Neuronal stem cell (in vitro differentiated cells): Measurements from ENCODE around the gene MAEL.

Experiments used
- DNase-seq: peaks from one replicate; pipeline ENCODE4 v3.0.0-alpha.2; 2013; ENCODE audit warnings: low spot score
- H2AFZ ChIP-seq: one replicate; pipeline ENCODE4 v1.6.1; 2013; ENCODE audit warnings: mild to moderate bottlenecking, low read length, inconsistent platforms
- H2AK5ac ChIP-seq: 2 replicates; pipeline ENCODE4 v1.6.1; 2013; ENCODE audit warnings: low read depth, mild to moderate bottlenecking, inconsistent platforms, low read length, moderate library complexity, mixed read lengths
- H2BK120ac ChIP-seq: 2 replicates; pipeline ENCODE4 v1.6.1; 2013; ENCODE audit warnings: low read depth, mild to moderate bottlenecking, inconsistent platforms, low read length, moderate library complexity, mixed read lengths
- H2BK12ac ChIP-seq: one replicate; pipeline ENCODE4 v1.6.1; 2013; ENCODE audit warnings: low read length, inconsistent platforms
- H2BK15ac ChIP-seq: 2 replicates; pipeline ENCODE4 v1.6.1; 2013; ENCODE audit warnings: mild to moderate bottlenecking, low read length, inconsistent platforms, mixed read lengths
- H2BK5ac ChIP-seq: one replicate; pipeline ENCODE4 v1.6.1; 2013; ENCODE audit warnings: inconsistent platforms, mild to moderate bottlenecking, low read length, moderate library complexity
- H3K14ac ChIP-seq: one replicate; pipeline ENCODE4 v1.6.1; 2013; ENCODE audit warnings: low read length, inconsistent platforms
- H3K18ac ChIP-seq: 2 replicates; pipeline ENCODE4 v1.6.1; 2013; ENCODE audit warnings: low read length, inconsistent platforms
- H3K23ac ChIP-seq: 2 replicates; pipeline ENCODE4 v1.6.1; 2013; ENCODE audit warnings: low read depth, mild to moderate bottlenecking, mixed read lengths, low read length, inconsistent platforms; ENCODE audit not compliant: poor library complexity
- H3K27ac ChIP-seq: replicated peaks from 3 replicates; pipeline ENCODE4 v1.5.1; 2013; ENCODE audit warnings: low read length, inconsistent platforms
- H3K27me3 ChIP-seq, 3 experiments: 2 replicates each; pipeline ENCODE4 v1.6.1; 2013; ENCODE audit warnings: low read length in 3 of 3, mild to moderate bottlenecking in 2 of 3, inconsistent platforms in 1 of 3, low read depth in 1 of 3, mixed read lengths in 1 of 3, moderate library complexity in 1 of 3; ENCODE audit not compliant: control insufficient read depth in 3 of 3, insufficient read depth in 3 of 3
- H3K36me3 ChIP-seq, 2 donors: replicated peaks in 1 of 2; 2 replicates each; pipeline ENCODE4 v1.6.1; 2013; ENCODE audit warnings: low read length in 2 of 2; ENCODE audit not compliant: control insufficient read depth in 2 of 2, insufficient read depth in 2 of 2
- H3K4ac ChIP-seq: 2 replicates; pipeline ENCODE4 v1.6.1; 2013; ENCODE audit warnings: inconsistent platforms, mild to moderate bottlenecking, low read length, moderate library complexity
- H3K4me1 ChIP-seq, 2 donors: 1 replicate in 1 of 2; 2 replicates in 1 of 2; pipeline ENCODE4 v1.6.1; 2013; ENCODE audit warnings: low read length in 2 of 2, low read depth in 1 of 2; ENCODE audit not compliant: control insufficient read depth in 2 of 2, insufficient read depth in 1 of 2
- H3K4me2 ChIP-seq: one replicate; pipeline ENCODE4 v1.6.1; 2013; ENCODE audit warnings: mild to moderate bottlenecking, low read length, inconsistent platforms; ENCODE audit not compliant: insufficient read depth, poor library complexity, severe bottlenecking
- H3K4me3 ChIP-seq, 2 donors: 2 replicates each; pipeline ENCODE4 v1.5.1; 2013; ENCODE audit warnings: low read length in 2 of 2, mild to moderate bottlenecking in 2 of 2, inconsistent platforms in 1 of 2, moderate library complexity in 1 of 2
- H3K79me1 ChIP-seq: one replicate; pipeline ENCODE4 v1.6.1; 2013; ENCODE audit warnings: low read depth, mild to moderate bottlenecking, inconsistent platforms, low read length, moderate library complexity
- H3K9ac ChIP-seq: one replicate; pipeline ENCODE4 v1.6.1; 2013; ENCODE audit warnings: mild to moderate bottlenecking, low read depth, low read length, inconsistent platforms; ENCODE audit not compliant: poor library complexity
- H3K9me3 ChIP-seq, 2 donors: replicated peaks in 1 of 2; 2 replicates each; pipeline versions ENCODE3 to v1.6.1; 2013; ENCODE audit warnings: low read length in 2 of 2, mild to moderate bottlenecking in 2 of 2, inconsistent platforms in 1 of 2, low read depth in 1 of 2, mixed read lengths in 1 of 2, moderate library complexity in 1 of 2; ENCODE audit not compliant: control insufficient read depth in 2 of 2, insufficient read depth in 1 of 2
- H4K8ac ChIP-seq: one replicate; pipeline ENCODE4 v1.6.1; 2013; ENCODE audit warnings: low read depth, mild to moderate bottlenecking, inconsistent platforms, low read length, moderate library complexity
- H4K91ac ChIP-seq: one replicate; pipeline ENCODE4 v1.6.1; 2013; ENCODE audit warnings: low read length, low read depth, mild to moderate bottlenecking, inconsistent platforms; ENCODE audit not compliant: poor library complexity
- WGBS, 2 donors: extraction: QIAGEN DNeasy Blood & Tissue Kit; methylation state at CpG; one replicate each; pipeline ENCODE4 v1.1.7; 2013; ENCODE audit warnings: missing lambda C conversion rate in 2 of 2, mixed read lengths in 1 of 2; ENCODE audit not compliant: insufficient read length in 2 of 2, insufficient replicate concordance in 1 of 2; ENCODE audit errors: extremely low coverage in 2 of 2; 5-methylcytosine and 5-hydroxymethylcytosine counted together

Gene MAEL

GRCh38 chr1:167003711-167004110 is 14.6 kb downstream of the MAEL start:
- no CpG with 5 or more reads among the region's 2 CpGs for WGBS, 2 donors
- Histone ChIP-seq H2BK12ac (no peak overlapping the region), H3K9me3 (no peaks in the 10 kb centered on the region), H3K4me1 (no peaks in the 10 kb centered on the region), H3K27ac (no peak overlapping the region), H3K27me3 (no peaks in the 10 kb centered on the region), H2BK5ac (no peak overlapping the region), H3K79me1 (no peaks in the 10 kb centered on the region), H3K4me3 (no peak overlapping the region), H2AFZ (no peak overlapping the region), H4K8ac (no peak overlapping the region), H2BK120ac (no peak overlapping the region), H3K4ac (no peak overlapping the region), H2AK5ac (no peak overlapping the region), H4K91ac (no peak overlapping the region), H3K23ac (no peak overlapping the region), H3K36me3 (no peaks in the 10 kb centered on the region), H3K18ac (no peak overlapping the region), H3K9ac (no peak overlapping the region), H3K4me2 (no peak overlapping the region), H3K14ac (no peak overlapping the region), H2BK15ac (no peak overlapping the region)
- DNase-seq = no peak

- DNase-seq = no peak
- Histone ChIP-seq H4K91ac (no peak overlapping the region), H2AFZ (no peak overlapping the region), H3K4ac (no peak overlapping the region), H3K36me3 (no peaks in the 10 kb centered on the region), H3K18ac (no peak overlapping the region), H3K9ac (no peak overlapping the region), H2AK5ac (no peak overlapping the region), H3K4me1 (peaks cover 0 to 2% of the 10 kb centered on the region in 2 donors), H2BK120ac (no peak overlapping the region), H3K23ac (no peak overlapping the region), H3K4me2 (no peak overlapping the region), H3K9me3 (peaks cover 0 to 2% of the 10 kb centered on the region in 2 donors), H2BK12ac (no peak overlapping the region), H3K27ac (no peak overlapping the region), H3K27me3 (no peaks in the 10 kb centered on the region), H2BK15ac (no peak overlapping the region), H4K8ac (no peak overlapping the region), H3K79me1 (no peaks in the 10 kb centered on the region), H2BK5ac (no peak overlapping the region), H3K14ac (no peak overlapping the region), H3K4me3 (no peak overlapping the region)
- no CpG with 5 or more reads among the region's 1 CpG for WGBS, 2 donors
Observed at GRCh38 chr1:167011560-167012191, 22.6 kb downstream of the MAEL start.

GRCh38 chr1:167012570-167012969 is 23.5 kb downstream of the MAEL start:
- Histone ChIP-seq H3K36me3 (no peaks in the 10 kb centered on the region), H3K23ac (no peak overlapping the region), H3K4me2 (no peak overlapping the region), H3K18ac (no peak overlapping the region), H3K9me3 (peaks cover 0 to 2% of the 10 kb centered on the region in 2 donors), H2AFZ (no peak overlapping the region), H3K4me3 (no peak overlapping the region), H3K4ac (no peak overlapping the region), H2BK5ac (no peak overlapping the region), H2BK12ac (no peak overlapping the region), H4K8ac (no peak overlapping the region), H3K79me1 (no peaks in the 10 kb centered on the region), H3K9ac (no peak overlapping the region), H3K4me1 (peaks cover 0 to 2% of the 10 kb centered on the region in 2 donors), H3K27me3 (no peaks in the 10 kb centered on the region), H3K14ac (no peak overlapping the region), H2BK15ac (no peak overlapping the region), H4K91ac (no peak overlapping the region), H2BK120ac (no peak overlapping the region), H3K27ac (no peak overlapping the region), H2AK5ac (no peak overlapping the region)
- no CpG with 5 or more reads among the region's 2 CpGs for WGBS, 2 donors
- DNase-seq = no peak

GRCh38 chr1:167013108-167013929 is 24.2 kb downstream of the MAEL start:
- Histone ChIP-seq H3K36me3 (no peaks in the 10 kb centered on the region), H2AFZ (peak overlapping the region; percentile 55), H2BK15ac (peak overlapping the region; percentile 94), H2BK5ac (no peak overlapping the region), H2BK120ac (no peak overlapping the region), H3K27me3 (no peaks in the 10 kb centered on the region), H3K9ac (no peak overlapping the region), H3K4me2 (no peak overlapping the region), H3K4ac (no peak overlapping the region), H2BK12ac (no peak overlapping the region), H4K91ac (no peak overlapping the region), H3K4me3 (no peak overlapping the region), H3K4me1 (peaks cover 0 to 3% of the 10 kb centered on the region in 2 donors), H3K18ac (no peak overlapping the region), H3K23ac (peak overlapping the region; percentile 17), H3K79me1 (no peaks in the 10 kb centered on the region), H3K27ac (no peak overlapping the region), H3K14ac (no peak overlapping the region), H4K8ac (no peak overlapping the region), H3K9me3 (peaks cover 0 to 2% of the 10 kb centered on the region in 2 donors), H2AK5ac (no peak overlapping the region)
- no peak for DNase-seq
- no CpG with 5 or more reads among the region's 8 CpGs for WGBS, 2 donors
